Measurements from ENCODE around the gene ABCC9. TPM values are rescaled to one million over a fixed set of nuclear protein-coding genes. Genes with fewer than 3 reads are reported as not detected.

Gene ABCC9
- total RNA-seq, result 0.34 and 0.45 TPM in 2 replicates

GRCh38 chr12:21940549-21941505 lies at the start of gene ABCC9:
TSS of gene ABCC9 (minus strand) at chr12:21941426. CDS start at chr12:21936674, 4,752 bp downstream.

GRCh38 chr12:21774358-21775132 lies 166.7 kb downstream of the ABCC9 start, which contains the start of gene KCNJ8:
TSS of gene KCNJ8 (minus strand) at chr12:21774706. CDS start at chr12:21773616, 1,090 bp downstream.

Other genes with a start within 250 kb of the ABCC9 start
- 1.6 and 2.2 TPM in 2 replicates for gene KCNJ8, start 166.7 kb downstream of the ABCC9 start, total RNA-seq
- 18.6 and 22.9 TPM in 2 replicates for gene CMAS, start 104.8 kb upstream of the ABCC9 start, total RNA-seq